Measurements from ENCODE around the gene LDLRAD4.

DNA sequence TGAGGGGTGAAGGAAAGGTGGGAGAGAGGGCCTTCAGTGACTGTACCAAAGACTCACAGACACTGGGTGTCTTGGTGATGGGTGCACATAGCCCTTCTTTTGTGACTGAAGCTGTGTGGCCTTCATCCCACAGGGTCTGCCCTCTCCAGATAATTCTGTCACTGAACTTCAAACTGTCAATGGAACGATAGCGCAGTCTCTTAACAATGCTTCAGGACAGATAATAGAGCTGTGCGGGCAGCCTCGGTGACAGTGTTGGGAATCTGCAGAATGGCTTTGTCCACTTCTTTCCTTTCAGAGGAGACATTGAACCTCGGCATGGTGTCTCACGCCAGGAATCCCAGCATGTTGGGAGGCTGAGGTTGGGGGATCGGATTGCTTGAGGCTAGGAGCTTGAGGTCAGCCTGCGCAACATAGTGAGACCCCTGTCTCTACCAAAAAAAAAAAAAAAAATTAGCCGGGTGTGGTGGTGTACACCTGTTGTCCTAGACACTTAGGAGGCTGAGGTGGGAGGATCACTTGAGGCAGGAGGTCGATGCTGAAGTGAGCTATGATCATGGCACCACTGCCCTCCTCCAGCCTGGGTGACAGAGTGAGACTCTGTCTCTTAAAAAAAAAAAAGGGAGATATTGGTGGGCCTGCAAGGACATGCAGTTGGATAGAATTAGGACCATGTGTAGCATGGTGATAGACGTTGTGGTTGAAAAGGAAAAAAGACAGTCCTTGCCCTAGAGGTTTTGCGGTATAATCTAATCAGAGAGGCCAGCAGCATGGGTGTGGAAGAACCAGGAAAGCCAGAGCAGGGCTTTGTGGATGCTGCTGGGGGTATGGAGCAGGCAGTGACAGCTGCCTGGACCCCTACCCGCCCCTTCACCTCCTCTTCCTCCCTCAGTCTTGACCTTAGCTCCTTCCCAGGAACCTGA lies 91.4 kb downstream of the LDLRAD4 start:
- TF ChIP-seq, protein P1, sequence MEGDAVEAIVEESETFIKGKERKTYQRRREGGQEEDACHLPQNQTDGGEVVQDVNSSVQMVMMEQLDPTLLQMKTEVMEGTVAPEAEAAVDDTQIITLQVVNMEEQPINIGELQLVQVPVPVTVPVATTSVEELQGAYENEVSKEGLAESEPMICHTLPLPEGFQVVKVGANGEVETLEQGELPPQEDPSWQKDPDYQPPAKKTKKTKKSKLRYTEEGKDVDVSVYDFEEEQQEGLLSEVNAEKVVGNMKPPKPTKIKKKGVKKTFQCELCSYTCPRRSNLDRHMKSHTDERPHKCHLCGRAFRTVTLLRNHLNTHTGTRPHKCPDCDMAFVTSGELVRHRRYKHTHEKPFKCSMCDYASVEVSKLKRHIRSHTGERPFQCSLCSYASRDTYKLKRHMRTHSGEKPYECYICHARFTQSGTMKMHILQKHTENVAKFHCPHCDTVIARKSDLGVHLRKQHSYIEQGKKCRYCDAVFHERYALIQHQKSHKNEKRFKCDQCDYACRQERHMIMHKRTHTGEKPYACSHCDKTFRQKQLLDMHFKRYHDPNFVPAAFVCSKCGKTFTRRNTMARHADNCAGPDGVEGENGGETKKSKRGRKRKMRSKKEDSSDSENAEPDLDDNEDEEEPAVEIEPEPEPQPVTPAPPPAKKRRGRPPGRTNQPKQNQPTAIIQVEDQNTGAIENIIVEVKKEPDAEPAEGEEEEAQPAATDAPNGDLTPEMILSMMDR (IDR thresholded peaks at IDR 0.05) = no peak
- no peak for TF ChIP-seq POLR2A (IDR thresholded peaks at IDR 0.05)

All from upper lobe of left lung (tissue), 4 donors.